HepG2 (cell line): ENCODE results near the gene TCTN2. TPM values are rescaled to one million over a fixed set of nuclear protein-coding genes. Genes with fewer than 3 reads are reported as not detected.

Experiments
- DMAP1 ChIP-seq: IDR thresholded peaks from 2 replicates; pipeline ENCODE4 v1.6.1; 2016
- HDAC2 ChIP-seq: sonication (generic); formaldehyde crosslinking; IDR thresholded peaks from 2 replicates; pipeline ENCODE4 v1.4.0; 2020; ENCODE audit warnings: missing genetic modification reagents
- HNRNPLL ChIP-seq: fragments of 200-400 bp; formaldehyde crosslinking; IDR thresholded peaks from 2 replicates; pipeline ENCODE4 v1.6.1; 2017; ENCODE audit warnings: mild to moderate bottlenecking, low read depth, low read length; ENCODE audit not compliant: poor library complexity, severe bottlenecking
- KAT8 ChIP-seq: IDR thresholded peaks from 2 replicates; pipeline ENCODE4 v1.6.1; 2016; ENCODE audit warnings: missing genetic modification reagents, missing compliant biosample characterization
- KDM5A ChIP-seq: fragments of 200-600 bp; sonication (generic); IDR thresholded peaks from 2 replicates; pipeline ENCODE4 v1.7.0; 2018; ENCODE audit warnings: antibody characterized with exemption, mild to moderate bottlenecking, low read length, borderline replicate concordance
- KMT2A ChIP-seq: sonication (generic); formaldehyde crosslinking; IDR thresholded peaks from 2 replicates; pipeline ENCODE4 v1.4.0; 2020; ENCODE audit warnings: missing genetic modification reagents
- MED1 ChIP-seq: sonication (generic); formaldehyde crosslinking; IDR thresholded peaks from 2 replicates; pipeline ENCODE4 v1.4.0; 2020; ENCODE audit warnings: missing genetic modification reagents
- PHF20 ChIP-seq: sonication (generic); formaldehyde crosslinking; IDR thresholded peaks from 2 replicates; pipeline ENCODE4 v1.5.0; 2020; ENCODE audit warnings: mild to moderate bottlenecking, missing genetic modification reagents
- POGZ ChIP-seq: sonication (generic); formaldehyde crosslinking; IDR thresholded peaks from 2 replicates; pipeline ENCODE4 v1.4.0; 2020; ENCODE audit warnings: mild to moderate bottlenecking, missing genetic modification reagents
- PRPF4 ChIP-seq: fragments of 200-400 bp; formaldehyde crosslinking; IDR thresholded peaks from 2 replicates; pipeline ENCODE4 v1.6.1; 2016; ENCODE audit warnings: low read length, low read depth; ENCODE audit not compliant: poor library complexity, severe bottlenecking
- RBFOX2 ChIP-seq: fragments of 200-400 bp; formaldehyde crosslinking; IDR thresholded peaks from 2 replicates; pipeline ENCODE4 v1.6.1; 2017; ENCODE audit warnings: low read depth, mild to moderate bottlenecking, low read length
- RFX3 ChIP-seq: IDR thresholded peaks from 2 replicates; pipeline ENCODE4 v1.6.1; 2016; ENCODE audit warnings: missing biosample characterization, missing genetic modification reagents
- RNF2 ChIP-seq: fragments of 450-650 bp; conservative IDR thresholded peaks from 2 replicates; pipeline ENCODE4 v1.6.1; 2016; ENCODE audit warnings: low read depth
- SMARCC2 ChIP-seq: fragments of 450-650 bp; IDR thresholded peaks from 2 replicates; pipeline ENCODE4 v1.6.1; 2017; ENCODE audit warnings: antibody characterized with exemption, mild to moderate bottlenecking
- SP1 ChIP-seq, 2 experiments: fragments of 450-650 bp in 1 of 2; sonication (generic) in 1 of 2; formaldehyde crosslinking in 1 of 2; IDR thresholded peaks; 2 replicates each; pipeline versions ENCODE4 v1.4.0 to v1.6.1; 2016 to 2020; ENCODE audit warnings: missing genetic modification reagents in 1 of 2
- TEAD2 ChIP-seq: sonication (generic); formaldehyde crosslinking; IDR thresholded peaks from 2 replicates; pipeline ENCODE4 v1.9.0; 2021; ENCODE audit warnings: missing genetic modification reagents
- U2AF2 ChIP-seq: fragments of 200-400 bp; formaldehyde crosslinking; IDR thresholded peaks from 2 replicates; pipeline ENCODE4 v1.6.1; 2017; ENCODE audit warnings: low read depth, mild to moderate bottlenecking, low read length
- ZNF10 ChIP-seq: sonication (generic); formaldehyde crosslinking; IDR thresholded peaks from 2 replicates; pipeline ENCODE4 v1.4.0; 2020; ENCODE audit warnings: mild to moderate bottlenecking, low read depth, missing genetic modification reagents, borderline replicate concordance
- ZNF264 ChIP-seq: sonication (generic); formaldehyde crosslinking; IDR thresholded peaks from 2 replicates; pipeline ENCODE4 v1.4.0; 2020; ENCODE audit warnings: missing genetic modification reagents
- ZNF776 ChIP-seq: sonication (generic); formaldehyde crosslinking; IDR thresholded peaks from 2 replicates; pipeline ENCODE4 v1.4.0; 2020; ENCODE audit warnings: mild to moderate bottlenecking, missing genetic modification reagents
- ZNF777 ChIP-seq: sonication (generic); formaldehyde crosslinking; IDR thresholded peaks from 2 replicates; pipeline ENCODE4 v1.4.0; 2020; ENCODE audit warnings: missing genetic modification reagents
- ZSCAN31 ChIP-seq: sonication (generic); formaldehyde crosslinking; IDR thresholded peaks from 2 replicates; pipeline ENCODE4 v1.5.0; 2020; ENCODE audit warnings: low read depth, mild to moderate bottlenecking, missing genetic modification reagents
- polyA plus RNA-seq, 8 experiments: library from polyadenylated mRNA; depleted of rRNA in 3 of 8; stranded (reverse) in 7 of 8; unstranded in 1 of 8; fragments of >200 nt; fragmentation: Illumina TruSeq in 4 of 8; extraction: Trizol in 4 of 8; gene quantifications; 2 replicates each; pipeline versions ENCODE4 v1.2.1 to v1.2.3, GENCODE V29; 2011 to 2016; ENCODE audit warnings: low read depth in 4 of 8, missing spikeins in 1 of 8, mixed read lengths in 1 of 8; ENCODE audit not compliant: insufficient read depth in 1 of 8
- total RNA-seq, 5 experiments: library from RNA; depleted of rRNA; stranded (reverse); fragments of >200 nt; fragmentation: Illumina TruSeq; extraction: Trizol; gene quantifications; 2 replicates each; pipeline ENCODE4 v1.2.3, GENCODE V29; 2016; ENCODE audit warnings: low read depth in 1 of 5
- TF ChIP-seq, protein P1 (sequence below): sonication (generic); formaldehyde crosslinking; IDR thresholded peaks from 2 replicates; pipeline ENCODE4 v1.4.0; 2020; ENCODE audit warnings: missing genetic modification reagents
- TF ChIP-seq, protein P2 (sequence below): sonication (generic); formaldehyde crosslinking; IDR thresholded peaks from 2 replicates; pipeline ENCODE4 v1.9.0; 2021; ENCODE audit warnings: missing genetic modification reagents, borderline replicate concordance
- TF ChIP-seq, protein P3 (sequence below): IDR thresholded peaks from 2 replicates; pipeline ENCODE4 v1.6.1; 2012; ENCODE audit warnings: inconsistent platforms

The TCTN2 gene
- total and polyA plus RNA-seq, 2 of the 13 experiments (the other 11 are each of a cell fraction or from before 2014, with no cell fraction given): 5.0 to 8.1 TPM

DNA sequence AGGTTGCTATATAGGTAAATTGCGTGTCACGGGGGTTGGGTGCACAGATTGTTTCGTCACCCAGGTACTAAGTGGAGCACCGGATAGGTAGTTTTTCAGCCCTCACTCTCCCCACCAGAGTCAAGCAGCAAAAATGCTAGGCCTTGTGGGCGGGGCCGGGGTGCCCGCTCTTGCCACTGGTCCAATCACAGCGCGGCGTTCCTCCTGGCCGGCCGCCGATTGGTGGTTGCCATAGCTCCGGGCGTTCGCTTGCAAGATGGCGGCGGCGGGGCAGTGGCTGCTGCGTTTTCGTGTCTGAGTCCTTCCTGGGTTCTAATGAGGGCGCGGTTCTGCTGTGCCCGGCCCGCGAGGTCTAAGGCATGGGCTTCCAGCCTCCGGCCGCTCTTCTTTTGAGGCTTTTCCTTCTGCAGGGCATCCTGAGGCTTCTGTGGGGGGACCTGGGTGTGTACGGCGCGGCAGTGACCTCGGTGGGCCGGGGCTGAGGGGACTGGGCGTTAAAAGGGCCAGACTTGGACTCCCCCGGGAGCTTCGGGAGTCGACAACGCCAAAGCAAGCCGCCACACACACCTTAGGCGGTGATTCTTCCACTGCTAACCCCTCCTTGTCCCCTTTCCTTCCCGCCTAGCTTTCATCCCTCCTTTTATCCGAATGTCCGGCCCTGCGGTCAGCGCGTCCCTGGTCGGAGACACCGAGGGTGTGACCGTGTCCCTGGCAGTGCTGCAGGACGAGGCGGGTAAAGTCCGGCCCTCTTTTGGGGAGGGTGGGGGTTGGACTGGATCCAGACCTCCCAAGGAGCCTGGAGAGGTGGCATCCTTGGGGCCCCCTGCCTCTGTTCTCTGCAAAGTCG lies at the start of gene TCTN2 (continued):
- TF ChIP-seq HDAC2 (CRISPR knock-in tag) (peak; percentile 21; the same call in 1 of the 2 replicates), ZNF264 (no peak), DMAP1 (CRISPR knock-in tag) (0 out of 2 replicates have a peak, but pooled peaks have one; percentile 14), KDM5A (peak; percentile 95), KMT2A (CRISPR knock-in tag) (peak; percentile 50; the same call in 1 of the 2 replicates), ZNF10 (CRISPR knock-in tag) (no peak), POGZ (CRISPR knock-in tag) (peak; percentile 40; the same call in 1 of the 2 replicates), RFX3 (CRISPR knock-in tag) (peak; percentile 88), U2AF2 (peak; percentile 96), ZNF777 (0 out of 2 replicates have a peak, but pooled peaks have one; percentile 25), SP1 (IDR thresholded peaks at IDR 0.05) (no peak), SP1 (CRISPR knock-in tag; IDR thresholded peaks at IDR 0.05) (peak; percentile 89), ZNF776 (CRISPR knock-in tag) (peak; percentile 23; the same call in 1 of the 2 replicates), HNRNPLL (peak; percentile 38), RBFOX2 (peak; percentile 45; the same call in 1 of the 2 replicates), PHF20 (CRISPR knock-in tag) (peak; percentile 39; the same call in 1 of the 2 replicates), MED1 (CRISPR knock-in tag) (0 out of 2 replicates have a peak, but pooled peaks have one; percentile 15), RNF2 (0 out of 2 replicates have a peak, but pooled peaks have one; percentile 45), TEAD2 (CRISPR knock-in tag) (no peak), PRPF4 (no peak), ZSCAN31 (CRISPR knock-in tag) (0 out of 2 replicates have a peak, but pooled peaks have one; percentile 27), KAT8 (CRISPR knock-in tag) (peak; percentile 82), SMARCC2 (no peak)
- TF ChIP-seq, protein P1, sequence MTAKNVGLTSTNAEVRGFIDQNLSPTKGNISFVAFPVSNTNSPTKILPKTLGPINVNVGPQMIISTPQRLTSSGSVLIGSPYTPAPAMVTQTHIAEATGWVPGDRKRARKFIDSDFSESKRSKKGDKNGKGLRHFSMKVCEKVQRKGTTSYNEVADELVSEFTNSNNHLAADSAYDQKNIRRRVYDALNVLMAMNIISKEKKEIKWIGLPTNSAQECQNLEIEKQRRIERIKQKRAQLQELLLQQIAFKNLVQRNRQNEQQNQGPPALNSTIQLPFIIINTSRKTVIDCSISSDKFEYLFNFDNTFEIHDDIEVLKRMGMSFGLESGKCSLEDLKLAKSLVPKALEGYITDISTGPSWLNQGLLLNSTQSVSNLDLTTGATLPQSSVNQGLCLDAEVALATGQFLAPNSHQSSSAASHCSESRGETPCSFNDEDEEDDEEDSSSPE (CRISPR knock-in tag): peak; percentile 83
- TF ChIP-seq, protein P2, sequence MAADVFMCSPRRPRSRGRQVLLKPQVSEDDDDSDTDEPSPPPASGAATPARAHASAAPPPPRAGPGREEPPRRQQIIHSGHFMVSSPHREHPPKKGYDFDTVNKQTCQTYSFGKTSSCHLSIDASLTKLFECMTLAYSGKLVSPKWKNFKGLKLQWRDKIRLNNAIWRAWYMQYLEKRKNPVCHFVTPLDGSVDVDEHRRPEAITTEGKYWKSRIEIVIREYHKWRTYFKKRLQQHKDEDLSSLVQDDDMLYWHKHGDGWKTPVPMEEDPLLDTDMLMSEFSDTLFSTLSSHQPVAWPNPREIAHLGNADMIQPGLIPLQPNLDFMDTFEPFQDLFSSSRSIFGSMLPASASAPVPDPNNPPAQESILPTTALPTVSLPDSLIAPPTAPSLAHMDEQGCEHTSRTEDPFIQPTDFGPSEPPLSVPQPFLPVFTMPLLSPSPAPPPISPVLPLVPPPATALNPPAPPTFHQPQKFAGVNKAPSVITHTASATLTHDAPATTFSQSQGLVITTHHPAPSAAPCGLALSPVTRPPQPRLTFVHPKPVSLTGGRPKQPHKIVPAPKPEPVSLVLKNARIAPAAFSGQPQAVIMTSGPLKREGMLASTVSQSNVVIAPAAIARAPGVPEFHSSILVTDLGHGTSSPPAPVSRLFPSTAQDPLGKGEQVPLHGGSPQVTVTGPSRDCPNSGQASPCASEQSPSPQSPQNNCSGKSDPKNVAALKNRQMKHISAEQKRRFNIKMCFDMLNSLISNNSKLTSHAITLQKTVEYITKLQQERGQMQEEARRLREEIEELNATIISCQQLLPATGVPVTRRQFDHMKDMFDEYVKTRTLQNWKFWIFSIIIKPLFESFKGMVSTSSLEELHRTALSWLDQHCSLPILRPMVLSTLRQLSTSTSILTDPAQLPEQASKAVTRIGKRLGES (CRISPR knock-in tag): no peak
- TF ChIP-seq, protein P3, sequence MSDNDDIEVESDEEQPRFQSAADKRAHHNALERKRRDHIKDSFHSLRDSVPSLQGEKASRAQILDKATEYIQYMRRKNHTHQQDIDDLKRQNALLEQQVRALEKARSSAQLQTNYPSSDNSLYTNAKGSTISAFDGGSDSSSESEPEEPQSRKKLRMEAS: peak; percentile 38; the same call in 1 of the 2 replicates
